Measurements from ENCODE around the gene CNTN4. TPM values are rescaled to one million over a fixed set of nuclear protein-coding genes. Genes with fewer than 3 reads are reported as not detected.

The CNTN4 gene
- total RNA-seq, 1 experiment from 2014 or later: 1.6 TPM

- Histone ChIP-seq H3K56ac (ENCODE audit: insufficient read length, low read depth, low read length) (no peak overlapping the region), H3K4me2 (ENCODE audit: insufficient read depth, insufficient read length, low read length) (no peak overlapping the region), H3K27me3 (ENCODE audit: insufficient read depth, low read length) (no peaks in the 10 kb centered on the region), H4K91ac (ENCODE audit: insufficient read length, low read depth, low read length) (no peak overlapping the region), H3K14ac (ENCODE audit: insufficient read depth, low read length) (no peak overlapping the region), H3K79me1 (ENCODE audit: insufficient read depth, low read depth, low read length, poor library complexity, severe bottlenecking) (no peaks in the 10 kb centered on the region), H3K18ac (ENCODE audit: insufficient read length, low read depth, low read length) (no peak overlapping the region), H3K27ac (ENCODE audit: insufficient read length, low read depth, low read length) (no peak overlapping the region), H3K23me2 (ENCODE audit: insufficient read length, low read depth, low read length, poor library complexity, severe bottlenecking) (no peaks in the 10 kb centered on the region), H2BK5ac (ENCODE audit: insufficient read length, low read length) (no peak overlapping the region), H2BK15ac (ENCODE audit: low read depth, low read length) (no peak overlapping the region), H3K79me2 (ENCODE audit: insufficient read depth, low read length) (no peaks in the 10 kb centered on the region), H3T11ph (ENCODE audit: low read length) (no peak overlapping the region), H2AK5ac (ENCODE audit: insufficient read length, low read length) (no peak overlapping the region), H3K9ac (ENCODE audit: extremely low read depth, insufficient read length, low read length) (no peak overlapping the region), H3K4me1 (ENCODE audit: insufficient read depth, low read length) (no peaks in the 10 kb centered on the region; the same call in 1 of the 2 replicates), H2BK12ac (ENCODE audit: insufficient read length, low read depth, low read length) (no peak overlapping the region), H3K4ac (ENCODE audit: low read depth, low read length) (no peak overlapping the region), H4K5ac (ENCODE audit: insufficient read length, low read depth, low read length) (no peak overlapping the region), H4K20me1 (ENCODE audit: control insufficient read depth, insufficient read depth, insufficient read length) (no peaks in the 10 kb centered on the region), H3K23ac (ENCODE audit: insufficient read length, low read depth, low read length) (no peak overlapping the region), H2BK20ac (ENCODE audit: low read depth, low read length, poor library complexity, severe bottlenecking) (no peak overlapping the region), H4K8ac (replicated peaks; ENCODE audit: insufficient read length, low read depth, low read length) (no peak overlapping the region), H2AFZ (ENCODE audit: low read length) (no peak overlapping the region), H3K9me3 (ENCODE audit: control insufficient read depth, low read depth, low read length) (no peaks in the 10 kb centered on the region), H2BK120ac (ENCODE audit: low read depth, low read length, poor library complexity, severe bottlenecking) (no peak overlapping the region)
- WGBS (ENCODE audit: extremely low coverage, insufficient read length, low lambda C conversion rate): no CpG with 5 or more reads among the region's 3 CpGs
- Mint-ChIP-seq H3K27ac (no peak overlapping the region), H3K27me3 (ENCODE audit: low read depth) (no peaks in the 10 kb centered on the region), H3K4me3 (no peak overlapping the region), H3K36me3 (ENCODE audit: insufficient read depth in 1 of 3, low read depth in 3 of 3) (no peaks in the 10 kb centered on the region; a peak in 1 of 7 replicates), H3K9me3 (no peaks in the 10 kb centered on the region), H3K4me1 (peaks cover 0 to 5% of the 10 kb centered on the region in 2 experiments; a peak in 1 of 4 replicates)
- TF ChIP-seq CTCF (conservative IDR thresholded peaks at IDR 0.05): no peak
- no peak for DNase-seq
These were observed 342.9 kb downstream of the CNTN4 start for GRCh38 chr3:2441558-2441957.

Measured in H9 (cell line).